NCI-H2107 treated with DMSO at 0.1 percent for 48 hours (cell line): ENCODE data around the gene FAM20A.

Experiments
- DNase-seq: peaks from one replicate; lab custom pipeline; 2025; ENCODE audit not compliant: unreplicated experiment; lab: John Stamatoyannopoulos, UW

Gene FAM20A

DNA sequence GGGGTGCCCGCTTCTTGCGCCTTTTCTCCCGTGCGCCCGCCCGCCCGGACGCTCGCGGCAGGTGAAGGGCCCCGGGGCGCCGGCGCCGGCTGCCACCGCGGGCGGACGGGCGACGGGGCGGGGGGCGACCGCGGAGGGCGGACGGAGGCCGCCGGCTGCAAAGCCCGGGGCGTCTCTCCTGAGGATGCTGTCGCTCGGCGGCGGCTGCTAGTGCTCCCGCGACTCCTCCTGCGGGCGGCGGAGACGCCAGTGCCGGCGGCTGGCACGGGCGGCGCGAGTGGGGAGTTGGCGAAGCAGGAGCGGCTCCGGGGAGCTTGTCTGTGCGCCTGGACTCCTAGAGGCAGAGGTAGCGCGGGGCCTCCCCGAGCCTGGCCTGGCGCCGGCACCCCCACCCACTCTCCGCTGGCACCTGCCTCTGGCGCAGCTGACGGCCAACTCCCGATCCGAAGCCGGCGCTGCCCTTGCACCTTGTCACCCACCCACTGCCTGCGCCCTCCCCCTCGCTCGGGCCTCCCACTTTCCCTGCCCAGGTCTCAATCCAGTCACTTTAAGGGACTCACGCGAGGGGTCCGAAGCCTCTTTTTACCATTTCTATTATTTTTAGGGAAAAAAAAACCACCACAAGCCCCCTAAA lies at the start of gene FAM20A:
FAM20A (minus strand) TSS at position 437 of the 634 bp plus-strand sequence. CDS start 701 bp downstream, outside the sequence.
- DNase-seq: no peak

DNA sequence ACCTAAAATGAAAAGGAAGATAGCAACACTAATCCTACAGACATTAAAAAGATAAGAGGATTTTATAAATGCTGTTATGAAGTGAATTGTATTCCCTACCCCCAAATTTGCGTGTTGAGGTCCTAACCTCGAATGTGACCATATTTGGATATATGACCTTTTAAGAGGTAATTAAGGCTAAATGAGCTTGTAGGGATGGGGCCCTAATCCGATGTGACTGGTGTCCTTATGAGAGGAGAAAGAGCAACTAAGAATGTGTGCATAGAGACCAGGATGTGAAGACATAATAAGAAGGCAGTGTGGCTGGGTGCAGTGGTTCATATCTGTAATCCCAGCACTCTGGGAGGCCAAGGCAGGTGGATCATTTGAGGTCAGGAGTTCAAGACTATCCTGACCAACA lies 48.2 kb upstream of the FAM20A start:
- no peak for DNase-seq

DNA sequence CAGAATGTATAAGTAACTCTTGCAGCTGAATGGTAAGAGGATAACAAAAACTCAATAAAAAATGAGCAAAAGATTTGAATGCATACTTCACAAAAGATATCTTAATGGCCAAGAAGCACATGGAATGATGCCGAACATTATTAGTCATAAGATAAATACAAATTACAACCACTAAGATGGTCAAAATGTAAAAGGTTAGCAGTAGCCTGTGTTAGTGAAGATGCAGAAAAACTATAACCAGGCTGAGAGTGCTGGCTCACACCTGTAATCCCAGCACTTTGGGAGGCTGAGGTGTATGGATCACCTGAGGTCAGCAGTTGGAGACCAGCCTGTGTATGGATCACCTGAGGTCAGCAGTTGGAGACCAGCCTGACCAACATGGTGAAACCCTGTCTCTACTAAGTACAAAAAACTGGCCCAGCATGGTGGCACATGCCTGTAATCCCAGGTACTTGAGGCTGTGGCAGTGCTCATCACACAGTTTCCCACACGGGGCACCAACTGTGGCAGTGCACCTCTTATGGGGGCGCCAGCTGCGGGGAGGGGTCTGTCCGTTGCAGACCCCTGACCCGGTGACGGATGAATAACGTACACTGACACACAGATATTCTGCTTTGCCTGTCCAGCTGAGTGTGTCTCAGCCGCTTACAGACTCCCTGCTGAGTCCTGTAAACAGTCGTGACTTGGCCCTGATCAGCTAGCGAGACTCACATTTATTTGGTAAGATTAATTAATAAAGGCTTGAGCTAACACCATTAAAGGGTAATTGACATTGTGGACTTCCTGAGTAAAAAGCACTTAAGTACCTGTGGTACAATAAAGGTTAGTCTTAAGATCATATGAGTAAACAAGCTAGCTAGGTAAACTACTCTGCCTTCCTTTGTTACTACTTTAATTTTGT lies 45.7 kb upstream of the FAM20A start:
- no peak for DNase-seq

DNA sequence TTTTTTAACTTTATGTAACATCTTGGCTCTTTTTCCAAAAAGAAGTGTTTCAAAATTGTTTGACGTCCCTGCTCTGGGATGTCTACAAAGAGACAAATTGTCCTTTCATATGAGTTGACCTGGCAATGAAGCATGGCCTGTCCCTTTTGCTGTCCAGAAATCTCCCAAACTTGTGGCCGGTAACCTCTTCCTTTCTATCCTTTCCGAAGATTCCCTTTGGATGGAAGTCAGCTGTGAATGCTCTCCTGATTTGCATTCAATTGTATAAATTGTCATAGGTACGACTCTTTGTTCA lies 40.9 kb upstream of the FAM20A start:
- DNase-seq: no peak

DNA sequence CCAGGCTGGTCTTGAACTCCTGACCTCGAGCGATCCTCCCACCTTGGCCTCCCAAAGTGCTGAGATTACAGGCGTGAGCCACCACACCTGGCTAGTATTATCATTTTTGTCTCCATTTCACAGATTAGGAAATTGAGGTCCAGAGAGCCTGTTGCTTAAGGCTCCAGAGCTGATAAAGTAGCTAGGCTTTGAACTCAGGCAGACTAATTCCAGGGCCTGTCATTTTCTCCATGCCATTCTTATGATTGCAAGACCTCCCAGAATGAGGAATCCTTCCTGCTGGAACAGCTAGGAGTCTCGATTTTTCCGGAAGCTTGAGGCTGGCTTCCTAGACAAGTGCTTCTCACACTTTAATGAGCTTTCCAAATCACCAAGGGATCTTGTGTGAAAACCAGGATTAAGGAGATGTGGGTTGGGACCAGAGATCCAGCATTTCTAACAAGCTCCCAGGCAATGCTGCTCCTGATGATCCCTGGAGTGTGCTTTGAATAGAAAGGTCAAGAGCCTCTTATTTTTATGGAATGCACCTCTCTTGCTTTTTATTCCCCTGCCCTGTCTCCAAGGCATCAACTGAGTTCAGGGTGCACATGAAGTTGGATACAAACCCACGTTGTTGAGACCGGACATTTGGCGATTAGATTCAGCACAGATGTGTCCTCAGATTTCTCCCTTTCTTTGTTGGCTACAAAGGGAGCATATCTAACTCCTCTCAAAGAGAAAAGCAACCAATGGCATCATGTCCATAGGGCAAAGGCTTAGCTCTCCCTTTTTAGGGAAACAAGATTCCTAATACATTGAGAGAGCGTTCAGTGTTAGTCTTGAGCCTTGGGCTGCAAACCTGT lies 40.3 kb upstream of the FAM20A start:
- DNase-seq: no peak

DNA sequence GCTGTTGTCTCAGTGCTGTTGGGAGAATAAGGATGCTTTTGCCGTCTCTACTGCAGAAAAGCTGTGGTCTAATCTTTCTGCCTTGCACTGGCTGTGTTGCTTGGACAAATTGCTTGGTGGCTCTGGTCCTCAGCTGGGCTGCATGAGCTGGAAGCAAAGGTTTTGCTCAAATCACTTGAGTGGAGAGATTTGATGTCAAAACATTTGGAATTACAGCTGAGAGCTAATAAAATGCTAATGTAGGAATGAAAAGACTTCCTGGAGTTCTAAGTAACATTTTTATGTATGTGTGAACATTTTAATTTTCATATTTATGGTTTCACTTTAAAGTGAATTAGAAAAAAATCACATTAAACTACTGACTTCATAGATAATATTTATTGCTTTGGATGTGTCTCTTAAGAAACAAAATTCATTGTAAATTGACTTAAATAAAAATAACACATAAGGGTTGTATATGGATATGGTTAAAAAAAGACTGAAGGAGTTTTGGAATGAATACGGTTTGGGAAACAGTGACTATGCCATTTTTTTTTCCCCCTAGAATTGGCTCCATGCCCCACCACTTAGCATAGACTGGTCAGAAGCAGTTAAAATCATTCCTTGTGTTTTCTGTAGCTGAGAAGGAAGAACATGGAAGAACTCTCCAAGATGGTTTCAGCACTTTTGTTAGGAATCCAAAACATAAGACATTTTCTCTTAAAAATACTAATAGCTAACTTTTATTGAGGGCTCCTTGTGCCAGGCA lies 39.2 kb upstream of the FAM20A start:
- DNase-seq: no peak

DNA sequence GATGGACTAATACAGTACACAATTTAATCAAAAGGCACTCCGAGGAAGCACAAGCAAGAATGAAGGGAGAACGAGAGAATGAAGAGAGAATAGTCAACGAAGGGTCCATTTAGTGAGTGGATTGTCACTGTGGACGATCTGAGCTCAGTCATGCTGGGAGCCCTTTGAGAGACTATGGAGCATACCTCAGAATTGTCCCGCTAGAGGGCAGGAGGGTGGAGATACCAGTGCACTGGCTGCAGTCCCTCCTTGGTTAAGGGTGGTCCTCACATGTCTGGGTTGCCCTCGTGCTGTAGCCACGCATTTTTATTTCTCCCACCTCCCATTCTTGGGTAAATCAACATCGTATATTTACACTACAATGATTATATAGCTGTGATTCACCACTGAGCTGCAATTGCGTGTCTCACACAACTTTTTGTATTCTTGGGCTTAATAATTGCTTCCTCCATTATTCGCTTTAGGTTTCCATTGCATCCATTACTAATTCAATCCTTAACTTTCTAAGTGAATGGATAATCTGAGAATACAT lies 33.2 kb upstream of the FAM20A start:
- DNase-seq: no peak

DNA sequence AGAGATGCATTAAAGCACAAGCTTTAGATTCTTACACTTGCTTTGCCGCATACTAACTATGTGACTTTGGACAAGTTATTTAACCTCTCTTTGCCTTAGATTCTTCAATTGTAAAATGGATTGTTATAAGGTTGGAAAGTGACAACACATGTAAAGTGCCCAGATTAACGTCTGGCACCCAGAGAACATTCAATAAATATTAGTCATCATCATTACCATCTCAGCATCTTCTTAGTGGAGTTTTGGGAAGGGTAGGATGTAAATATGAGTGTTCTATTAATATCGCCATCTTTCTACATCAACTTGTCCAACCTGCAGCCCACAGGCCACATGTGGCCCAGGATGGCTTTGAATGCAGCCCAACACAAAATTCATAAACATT lies 27.4 kb upstream of the FAM20A start:
- DNase-seq: no peak

DNA sequence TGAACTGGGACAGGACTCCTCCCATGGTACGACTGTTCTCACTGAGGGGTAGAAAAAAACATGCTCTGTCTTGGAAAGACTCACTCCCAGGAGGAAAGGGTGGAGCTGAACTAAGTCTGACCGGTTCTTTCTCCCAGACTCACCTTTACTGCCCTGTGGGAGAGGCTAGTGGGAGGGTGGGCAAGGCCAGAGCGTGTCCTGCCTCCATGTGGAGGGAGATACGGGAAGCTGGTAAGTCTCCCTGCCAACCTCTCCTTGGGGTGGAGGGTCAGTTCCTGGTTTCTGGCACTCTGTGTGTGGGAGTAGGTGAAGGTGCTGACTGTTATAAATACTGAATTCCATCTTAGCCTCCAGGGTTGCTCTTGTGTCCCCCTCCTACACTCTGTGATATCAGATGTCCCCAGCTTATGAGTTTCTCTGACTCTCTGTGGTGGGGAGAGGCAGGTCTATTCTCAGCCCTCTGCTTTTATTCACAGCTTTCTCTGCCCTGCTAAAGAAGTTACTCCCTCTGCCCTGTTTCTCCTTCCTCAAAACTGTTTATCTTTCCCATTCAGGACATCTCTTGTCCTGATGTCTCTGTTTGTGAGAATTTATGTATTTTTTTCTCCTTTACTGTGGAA lies 26.9 kb upstream of the FAM20A start:
- DNase-seq: no peak

DNA sequence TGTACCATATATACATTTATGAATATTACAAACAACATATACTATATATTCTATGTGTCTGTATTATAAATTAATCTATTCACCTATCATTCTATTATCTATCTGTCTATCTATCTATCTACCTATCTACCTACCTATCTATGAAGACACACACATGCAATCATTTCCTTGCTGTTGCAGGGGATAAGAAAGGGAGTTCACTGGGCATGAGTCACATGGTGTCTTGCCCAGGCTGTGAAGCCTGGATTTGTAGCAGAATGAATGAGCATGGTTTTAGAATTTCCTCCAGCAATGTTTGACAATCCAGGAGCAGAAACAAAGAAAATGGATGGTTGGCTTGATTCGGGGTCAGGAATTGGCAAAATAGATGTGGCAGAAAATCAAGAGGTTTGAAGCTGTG lies 23.2 kb upstream of the FAM20A start:
- DNase-seq: no peak

DNA sequence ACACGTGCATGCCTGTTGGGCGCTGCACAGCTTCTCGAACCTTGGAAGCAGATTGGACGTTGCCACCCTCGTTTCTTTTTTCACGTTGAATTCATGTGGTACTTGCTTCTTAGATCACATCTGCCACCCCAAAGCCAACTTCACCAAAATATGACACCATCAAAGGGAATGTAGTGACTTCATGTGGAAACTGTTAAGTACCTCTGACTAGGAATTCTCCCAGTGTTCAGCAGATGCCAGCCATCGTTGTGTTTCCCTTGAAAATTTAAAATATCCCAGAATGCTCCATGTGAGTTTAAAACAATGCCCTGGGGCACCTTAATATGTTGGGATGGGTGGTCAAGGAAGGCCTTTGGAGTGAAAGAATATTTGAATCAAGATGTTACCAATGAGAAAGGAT lies 22.6 kb upstream of the FAM20A start:
- no peak for DNase-seq

DNA sequence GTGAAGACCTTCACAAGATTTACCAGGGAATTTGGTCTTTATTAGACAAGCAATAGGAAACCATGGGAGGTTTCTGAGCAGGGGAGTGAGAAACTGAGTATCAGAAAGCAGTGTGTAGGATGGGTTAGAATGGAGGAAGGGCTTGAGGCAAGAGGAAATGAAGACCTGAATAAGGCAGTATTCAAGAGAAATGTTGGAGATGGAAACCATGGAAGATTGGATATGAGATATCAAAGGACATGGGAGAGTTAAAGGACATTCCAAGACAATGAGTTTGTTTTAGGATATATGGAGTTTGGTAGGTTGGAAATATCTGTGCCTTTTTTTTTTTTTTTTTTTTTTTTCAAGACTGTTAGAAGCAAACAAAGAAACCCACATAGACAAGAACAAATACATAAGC lies 21.3 kb upstream of the FAM20A start:
- no peak for DNase-seq

DNA sequence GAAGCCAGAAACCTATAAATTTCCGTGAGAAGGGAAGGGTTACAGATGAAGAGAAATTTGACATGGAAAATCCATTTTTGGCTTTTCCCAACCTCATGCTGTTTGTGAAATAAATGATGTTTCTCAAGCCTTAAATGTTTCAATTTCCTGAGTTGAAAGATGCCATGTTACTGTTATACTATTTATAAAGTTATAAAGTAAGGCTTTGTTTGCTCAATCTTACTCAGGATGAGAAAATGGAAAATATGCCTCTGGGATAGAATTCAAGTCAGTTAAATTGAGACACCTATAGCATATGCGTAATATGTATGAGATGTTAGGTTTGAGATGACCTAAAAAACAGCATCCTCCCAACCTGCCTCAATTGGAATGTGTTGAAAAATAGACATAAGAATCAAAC lies 19.9 kb upstream of the FAM20A start:
- no peak for DNase-seq

DNA sequence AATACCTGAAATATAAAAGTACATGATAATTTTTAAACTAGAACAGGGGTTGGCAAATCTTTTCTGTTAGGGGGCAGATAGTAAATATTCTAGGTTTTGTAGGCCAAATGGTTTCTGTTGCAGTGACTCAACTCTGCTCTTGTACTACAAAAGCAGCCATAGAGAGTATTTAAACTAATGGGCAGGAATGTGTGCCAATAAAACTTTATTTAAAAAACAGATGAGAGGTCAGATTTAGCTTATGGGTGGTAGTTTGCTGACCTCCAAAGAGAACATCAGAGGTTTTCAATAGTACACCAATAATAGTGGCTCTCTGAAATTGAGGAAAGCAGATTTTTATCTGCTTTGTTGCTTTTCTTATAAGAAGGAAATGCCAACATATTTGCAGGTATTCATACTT lies 15.2 kb upstream of the FAM20A start:
- no peak for DNase-seq

DNA sequence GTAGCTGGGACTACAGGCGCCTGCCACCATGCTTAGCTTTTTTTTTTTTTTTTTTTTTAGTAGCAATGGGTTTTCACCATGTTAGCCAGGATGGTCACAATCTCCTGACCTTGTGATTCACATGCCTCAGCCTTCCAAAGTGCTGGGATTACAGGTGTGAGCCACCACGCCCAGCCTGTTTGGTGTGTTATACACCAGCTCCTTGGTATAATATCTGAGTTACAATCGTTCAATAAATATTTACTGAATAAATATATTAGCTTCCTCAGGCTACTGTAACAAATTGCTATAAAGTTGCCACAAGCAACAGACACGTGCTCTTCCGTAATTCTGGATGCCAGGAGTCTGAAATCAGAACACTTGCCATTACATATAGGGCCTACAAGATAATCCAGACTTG lies 13.6 kb upstream of the FAM20A start:
- DNase-seq: no peak

DNA sequence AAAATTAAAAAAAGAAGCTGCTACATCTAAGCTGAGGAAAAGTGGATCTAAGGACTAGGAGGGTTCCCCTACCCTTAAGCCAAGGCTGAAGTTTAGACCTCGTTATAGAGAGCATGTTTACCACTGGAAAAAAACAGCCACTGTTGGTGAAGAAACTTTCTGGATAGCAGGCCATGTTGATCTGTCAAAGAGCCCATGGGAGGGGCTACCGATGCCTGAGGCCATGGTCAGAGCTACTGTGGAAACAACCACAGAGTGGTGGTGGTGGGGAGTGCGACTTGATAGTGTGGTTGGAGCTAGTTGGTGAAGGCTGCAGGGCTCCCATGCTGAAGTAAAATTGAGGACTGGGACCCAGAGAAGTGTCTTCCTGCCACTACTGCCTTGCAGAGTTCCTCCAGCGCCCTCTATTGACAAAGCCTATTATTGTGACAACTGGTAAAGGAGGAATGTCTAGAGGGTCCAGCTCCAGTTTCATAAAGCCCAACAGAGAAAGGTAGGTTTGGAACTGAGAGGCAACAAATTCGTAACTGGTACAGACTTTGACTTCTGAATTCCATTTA lies 12.7 kb upstream of the FAM20A start:
- peak; percentile 47 for DNase-seq

DNA sequence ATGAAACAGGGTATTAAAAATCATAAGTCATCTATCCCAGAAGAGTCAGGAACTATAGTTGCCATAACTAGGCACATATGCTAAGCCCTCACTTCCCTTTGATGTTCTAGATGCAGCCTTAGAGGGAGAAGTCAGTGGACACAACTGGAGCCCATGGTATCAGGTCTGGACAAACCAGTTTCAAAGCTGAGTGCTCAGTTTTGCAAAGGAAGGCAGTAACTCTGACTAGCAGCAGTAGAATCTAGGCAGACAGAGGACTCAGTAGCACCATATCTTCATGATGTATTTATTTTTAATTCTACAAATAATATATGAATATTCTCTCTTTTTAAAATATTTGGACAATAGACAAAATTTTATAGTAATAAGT lies 11.7 kb upstream of the FAM20A start:
- DNase-seq: no peak

DNA sequence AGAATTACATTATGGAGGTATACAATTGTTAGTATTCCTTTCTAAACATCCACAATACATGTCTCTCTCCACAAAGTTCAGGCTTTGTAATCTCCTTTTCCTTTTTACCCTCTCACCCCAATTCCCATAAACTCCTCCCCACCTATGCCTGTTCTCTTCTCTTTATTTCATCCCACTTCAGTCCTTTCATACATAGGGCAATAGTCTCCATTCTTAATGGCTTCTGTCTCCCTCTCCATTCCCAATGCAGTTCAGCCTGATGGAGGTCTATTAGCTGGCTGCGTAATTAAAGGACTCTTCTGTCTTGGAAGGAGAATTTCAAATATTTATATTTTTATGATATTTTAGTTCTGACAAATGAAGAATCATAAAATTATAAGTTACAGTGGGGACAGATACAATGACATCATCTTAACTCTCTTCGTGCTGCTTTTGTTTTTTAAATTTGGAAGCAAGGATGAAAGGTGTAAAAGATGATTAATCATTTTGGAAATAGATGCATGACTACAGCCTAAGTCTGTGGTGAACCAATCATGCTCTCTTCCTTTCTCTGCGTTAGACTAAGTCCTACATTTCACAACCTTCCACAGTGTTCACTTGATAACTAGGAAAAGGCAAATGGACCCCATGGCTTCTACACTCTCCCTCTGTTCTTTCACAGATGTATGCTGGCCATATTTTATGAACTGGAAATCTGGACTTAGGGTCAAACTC lies 11.2 kb upstream of the FAM20A start:
- DNase-seq: no peak

DNA sequence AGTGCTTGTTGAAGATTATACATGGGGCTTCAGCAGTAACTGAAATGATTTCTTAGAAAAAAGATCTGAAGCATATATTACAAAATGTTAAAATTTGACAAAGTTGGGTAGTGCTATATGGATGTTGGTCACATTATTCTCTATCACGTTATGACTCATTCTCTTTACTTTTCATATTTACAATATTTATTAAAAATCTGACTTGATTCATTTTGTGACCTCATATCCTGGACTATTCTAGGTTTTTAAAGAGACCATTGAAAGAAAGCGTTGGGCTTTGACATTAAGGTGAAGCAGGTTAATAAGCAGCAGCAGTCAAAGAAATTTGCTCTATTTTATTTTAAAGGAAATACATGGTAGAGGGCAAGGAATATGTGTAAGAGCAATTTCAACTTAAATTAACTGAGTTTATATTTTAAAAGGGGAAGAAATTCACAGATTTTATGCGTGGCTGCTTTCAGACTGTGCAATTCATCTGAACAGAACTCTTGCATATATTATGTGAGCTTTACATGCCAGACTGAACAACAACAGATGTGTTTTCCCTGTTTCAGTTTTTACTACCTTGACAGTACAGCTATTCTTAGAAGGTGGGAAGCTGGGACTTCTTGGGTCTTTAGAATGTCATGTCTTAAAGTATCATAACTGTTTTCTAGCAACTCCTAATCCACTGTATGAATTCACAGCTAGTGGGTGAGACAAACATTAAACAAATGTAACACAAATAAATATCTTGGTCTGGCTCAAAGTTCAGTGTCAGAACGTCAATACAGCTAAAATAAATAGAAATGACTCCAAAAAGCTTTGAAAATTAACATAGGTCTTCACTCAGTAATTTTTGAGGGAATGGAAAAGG lies 10.4 kb upstream of the FAM20A start:
- no peak for DNase-seq
